Jurkat, Clone E6-1 (cell line): ENCODE results near the gene FKBP14.
A peak's percentile ranks its signal among the peaks of the same experiment; 100 is the strongest.

ENCODE experiments used
- DNase-seq: peaks from one replicate; pipeline ENCODE4 v3.0.0-alpha.2; 2011; ENCODE audit warnings: low read depth, low spot score
- H3K4me3 ChIP-seq: 2 replicates; pipeline ENCODE4 v1.5.1; 2011; ENCODE audit warnings: mild to moderate bottlenecking, low read length, control low read depth, moderate library complexity

Gene FKBP14

DNA sequence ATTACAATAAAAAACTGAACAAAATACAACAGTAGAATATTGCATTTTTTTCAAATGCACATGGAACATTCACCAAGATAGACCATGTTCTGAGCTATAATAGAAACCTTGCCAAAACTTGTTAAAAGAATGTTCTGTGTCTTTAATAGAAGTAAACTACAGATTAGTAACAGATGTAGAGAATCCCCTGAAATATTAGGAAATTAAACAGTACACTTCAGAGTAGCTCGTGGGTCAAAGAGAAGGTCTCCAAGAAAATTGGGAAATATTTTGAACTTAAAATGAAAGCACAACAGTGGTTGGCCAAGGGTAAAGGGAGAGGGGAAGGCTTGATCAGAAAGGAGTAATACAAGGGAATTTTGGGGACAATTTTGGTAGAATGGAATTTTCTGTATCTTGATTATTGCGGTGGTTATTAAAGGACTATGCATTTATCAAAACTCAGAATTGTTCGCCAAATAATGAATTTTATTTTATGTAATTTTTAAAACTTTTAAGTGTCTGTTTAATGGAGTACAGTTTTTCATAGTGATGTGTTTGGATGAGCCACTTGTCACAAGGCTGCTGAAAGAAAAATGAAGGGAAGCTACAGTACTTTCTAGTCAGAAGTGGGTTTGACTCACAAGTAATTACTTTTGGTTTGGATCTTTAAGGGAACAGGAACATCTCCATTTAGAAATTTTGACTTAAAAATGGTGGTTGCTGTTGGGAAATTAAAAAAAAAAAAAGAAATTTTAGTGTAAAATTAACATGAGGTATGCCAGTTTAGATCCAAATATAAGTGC, 11.9 kb upstream of the FKBP14 start:
- H3K4me3 ChIP-seq: no peak overlapping the region
- no peak for DNase-seq

DNA sequence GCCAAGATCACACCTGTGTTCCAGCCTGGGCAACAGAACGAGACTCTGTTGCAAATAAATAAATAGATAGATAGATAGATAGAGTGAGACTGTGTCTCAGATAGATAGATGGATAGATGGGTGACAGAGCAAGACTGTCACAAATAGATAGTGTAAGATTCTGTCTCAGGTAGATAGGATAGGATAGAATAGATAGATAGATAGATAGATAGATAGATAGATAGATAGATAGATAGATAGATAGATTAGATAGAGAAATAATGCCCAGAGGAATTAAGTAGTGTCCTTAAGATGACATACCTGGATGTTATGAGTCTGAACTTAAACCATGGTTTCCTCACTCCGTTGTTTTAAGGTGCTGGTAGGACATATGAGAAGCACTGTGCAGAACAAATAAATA, 9.7 kb upstream of the FKBP14 start:
- DNase-seq: no peak
- H3K4me3 ChIP-seq: no peak overlapping the region

GRCh38 chr7:30034501-30034900, 8.0 kb upstream of the FKBP14 start:
- DNase-seq: no peak
- no peak overlapping the region for H3K4me3 ChIP-seq

- no peak for DNase-seq
- H3K4me3 ChIP-seq: no peak overlapping the region
Observed at GRCh38 chr7:30032310-30033125, 6.0 kb upstream of the FKBP14 start.

GRCh38 chr7:30029696-30030095, 3.2 kb upstream of the FKBP14 start:
- H3K4me3 ChIP-seq: peak overlapping the region; percentile 94
- peak; percentile 41 for DNase-seq

DNA sequence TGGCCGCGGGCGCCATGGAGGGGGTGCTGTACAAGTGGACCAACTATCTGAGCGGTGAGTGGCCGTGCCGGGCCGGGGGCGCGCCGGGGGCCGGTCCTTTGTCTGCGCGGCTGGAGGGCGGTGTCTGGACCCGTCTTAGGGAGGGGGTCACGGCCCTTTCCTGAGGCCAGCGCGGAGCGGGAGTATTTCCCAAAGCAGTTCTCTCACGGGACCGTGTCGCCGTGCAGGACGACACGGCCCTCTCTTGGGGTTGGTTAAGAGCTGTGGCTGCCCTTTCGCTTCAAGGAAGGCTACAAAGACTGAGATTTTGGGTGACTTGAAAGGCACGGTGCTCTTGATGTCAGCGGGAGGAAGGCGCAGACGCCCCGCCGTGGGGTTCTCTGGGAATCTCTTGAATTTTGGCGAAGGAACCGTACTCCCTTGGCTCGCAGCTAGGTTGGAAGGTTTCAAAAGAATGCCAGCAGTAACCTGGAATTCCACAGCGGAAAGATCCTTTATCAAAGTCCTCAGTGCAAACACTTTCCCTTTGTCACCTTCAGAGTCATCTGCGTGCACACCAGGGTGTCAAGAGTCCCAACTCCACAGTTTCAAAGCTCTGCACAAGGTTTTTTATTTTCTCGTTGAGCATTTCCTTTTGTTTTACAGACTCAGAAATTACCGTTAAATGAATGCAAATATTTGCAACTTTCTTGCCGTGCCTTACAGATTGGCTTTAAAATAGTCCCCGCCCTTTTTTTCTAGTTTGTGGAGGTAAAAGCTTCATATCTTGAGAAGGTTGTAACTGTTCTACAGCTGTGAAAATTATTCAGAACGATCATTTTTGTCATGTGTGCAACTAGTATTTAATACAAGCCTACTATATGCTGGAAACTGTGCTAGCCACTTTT, 2.5 kb upstream of the FKBP14 start:
- peak; percentile 39 for DNase-seq
- H3K4me3 ChIP-seq: peak overlapping the region; percentile 94

DNA sequence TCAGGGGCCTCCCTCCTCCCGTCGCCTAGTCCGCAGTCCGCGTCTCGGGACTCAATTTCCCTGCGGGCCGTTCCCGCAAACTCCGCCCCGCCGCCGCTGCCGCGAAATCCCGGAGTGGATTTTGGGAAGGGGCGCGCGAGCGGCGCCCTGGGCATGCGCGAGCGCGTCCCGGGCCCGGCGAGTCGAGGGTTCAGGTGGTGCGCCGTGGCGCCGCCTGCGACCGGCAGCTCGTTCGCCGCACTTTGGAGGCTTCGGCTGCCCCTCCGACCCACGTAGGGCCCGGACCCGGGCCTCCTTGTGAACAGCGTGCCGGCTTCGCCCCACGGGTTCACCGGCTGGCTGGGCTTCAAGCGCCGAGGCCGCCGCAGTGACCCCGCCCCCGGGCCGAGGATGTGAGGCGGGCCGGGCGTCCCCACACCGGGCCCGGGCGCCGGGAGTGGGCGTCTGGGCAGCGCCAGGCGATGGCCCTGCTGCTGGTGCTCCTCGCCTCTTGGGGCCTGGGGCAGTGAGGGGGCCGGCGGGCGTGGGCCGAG, 1.8 kb upstream of the FKBP14 start, which contains the start of gene PLEKHA8:
Gene PLEKHA8, plus strand, starts transcription at position 197 of the 533 bp plus-strand sequence. CDS start 351 bp downstream, outside the sequence.
- H3K4me3 ChIP-seq: peak within 1 kb of the TSS; percentile 94
- peak; percentile 85 for DNase-seq

DNA sequence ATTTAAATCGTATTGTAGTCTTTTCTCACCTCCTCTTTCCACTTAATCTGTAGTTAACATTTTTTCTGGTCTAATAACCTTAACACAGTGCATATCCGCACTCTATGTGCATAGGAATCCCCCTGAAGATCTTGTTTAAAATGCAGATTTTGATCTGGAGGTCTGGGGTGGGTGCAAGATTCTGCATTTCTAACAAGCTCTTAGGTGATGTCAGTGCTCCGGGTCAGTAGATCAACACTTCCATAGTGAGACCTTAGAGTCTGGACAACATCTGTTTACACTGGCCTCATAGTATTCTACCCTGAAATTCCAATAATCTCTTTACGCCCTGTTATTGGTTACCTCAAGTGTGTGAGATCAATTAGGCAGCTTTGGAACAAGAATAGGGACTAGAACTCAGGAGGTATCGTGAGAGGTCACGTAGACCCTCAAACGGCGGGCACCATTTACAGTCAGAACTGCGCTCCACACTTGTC, 1.3 kb upstream of the FKBP14 start:
- no peak for DNase-seq
- H3K4me3 ChIP-seq: peak overlapping the region; percentile 94

DNA sequence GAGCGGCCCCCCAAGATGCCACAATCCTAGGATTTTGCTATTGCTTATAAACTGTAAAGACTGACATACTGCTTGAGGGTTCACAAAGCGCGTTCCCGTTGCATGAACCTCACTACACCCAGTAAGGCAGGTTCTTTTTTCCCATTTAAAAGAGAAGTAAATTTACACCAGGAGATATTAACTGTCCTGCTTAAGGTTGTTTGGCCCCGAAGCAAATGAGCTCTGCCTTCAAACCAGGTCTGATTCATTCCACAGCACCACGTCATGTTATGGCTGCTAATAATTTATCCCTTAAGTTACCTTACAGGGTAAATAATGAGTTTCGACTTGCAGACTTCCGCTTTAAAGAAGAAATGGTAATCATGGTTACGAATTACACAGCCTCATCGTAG, 559 bp upstream of the FKBP14 start:
- DNase-seq: peak; percentile 28
- peak overlapping the region; percentile 94 for H3K4me3 ChIP-seq

- H3K4me3 ChIP-seq: no peak overlapping the region
- DNase-seq: no peak
Observed at GRCh38 chr7:30023524-30023923, 3.0 kb downstream of the FKBP14 start.

GRCh38 chr7:30022991-30023390, 3.5 kb downstream of the FKBP14 start:
- DNase-seq: no peak
- no peak overlapping the region for H3K4me3 ChIP-seq

DNA sequence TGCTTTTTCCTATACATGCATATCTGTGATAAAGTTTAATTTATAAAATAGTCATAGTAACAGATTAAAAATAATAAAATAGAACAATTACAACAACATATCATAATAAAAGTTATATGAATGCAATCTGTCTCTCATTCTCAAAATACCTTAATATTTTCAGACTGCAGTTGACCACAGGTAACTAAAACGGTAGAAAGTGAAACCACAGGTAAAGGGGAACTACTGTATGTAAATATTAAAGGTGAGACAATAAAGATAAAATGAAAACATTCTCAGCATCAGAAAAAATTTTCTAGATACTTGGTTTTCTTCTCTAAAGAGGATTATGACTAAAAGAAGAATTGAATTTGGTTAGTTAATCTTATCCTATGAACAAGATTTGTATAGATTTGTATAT, 6.0 kb downstream of the FKBP14 start:
- no peak overlapping the region for H3K4me3 ChIP-seq
- no peak for DNase-seq

DNA sequence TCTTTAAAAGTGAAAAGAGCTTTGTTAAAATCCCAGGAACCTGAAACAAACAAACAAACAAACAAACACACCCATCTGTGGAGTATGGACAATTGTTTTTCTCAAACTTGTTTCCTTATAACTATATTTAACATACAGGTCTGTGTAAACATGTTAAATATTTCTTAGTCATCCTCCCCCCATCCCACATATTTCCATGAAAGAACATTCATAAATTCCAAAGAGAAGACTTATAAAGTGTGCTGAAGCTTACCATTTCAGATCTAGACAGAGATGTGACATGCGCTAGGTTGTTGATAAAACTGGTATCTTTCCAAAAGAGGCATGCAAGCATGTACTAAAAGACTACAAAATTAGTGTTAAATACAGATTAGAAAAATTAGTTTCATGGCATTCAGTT, 6.5 kb downstream of the FKBP14 start:
- H3K4me3 ChIP-seq: no peak overlapping the region
- no peak for DNase-seq

GRCh38 chr7:30019387-30019786, 7.1 kb downstream of the FKBP14 start:
- no peak overlapping the region for H3K4me3 ChIP-seq
- DNase-seq: no peak

DNA sequence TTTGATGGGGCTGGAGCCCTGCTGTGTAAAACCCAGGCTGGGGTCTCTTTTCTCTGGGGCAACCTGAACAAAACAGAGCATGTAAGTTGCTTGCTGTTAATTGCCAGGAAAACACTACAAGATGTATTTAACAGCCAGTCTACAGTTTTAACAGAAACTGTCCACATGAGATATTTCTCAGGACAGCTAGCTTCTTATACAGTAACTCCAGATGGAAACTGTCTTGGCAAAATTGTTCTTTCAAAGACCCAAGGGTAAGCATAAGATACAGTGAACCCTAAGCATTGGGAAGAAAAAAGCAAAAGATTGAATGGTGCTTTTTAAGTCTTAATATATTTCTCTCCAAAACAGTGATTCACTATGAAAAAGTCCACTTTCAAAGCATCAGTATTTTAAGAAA, 8.1 kb downstream of the FKBP14 start:
- no peak overlapping the region for H3K4me3 ChIP-seq
- no peak for DNase-seq

GRCh38 chr7:30012757-30013156, 13.7 kb downstream of the FKBP14 start:
- no peak for DNase-seq
- H3K4me3 ChIP-seq: no peak overlapping the region

DNA sequence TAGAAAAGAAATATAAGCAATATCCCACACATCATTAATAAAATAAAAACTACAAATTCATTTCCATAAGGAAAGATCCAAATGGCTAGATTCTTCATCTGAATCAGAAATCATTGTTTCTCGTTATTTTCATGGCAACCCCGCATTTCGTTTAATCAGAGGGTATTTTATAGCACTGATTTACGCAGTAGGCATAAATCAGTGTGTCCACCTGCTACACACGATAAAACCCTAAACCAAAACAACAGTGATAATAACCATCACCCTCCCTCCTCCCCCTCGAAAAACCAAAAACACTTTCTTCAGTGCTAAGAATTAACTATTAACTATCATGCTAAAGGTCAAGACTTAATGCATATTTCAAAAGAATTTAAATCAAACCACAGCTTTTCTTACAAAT, 16.5 kb downstream of the FKBP14 start:
- H3K4me3 ChIP-seq: no peak overlapping the region
- DNase-seq: no peak

GRCh38 chr7:30005464-30005863, 21.0 kb downstream of the FKBP14 start:
- H3K4me3 ChIP-seq: no peak overlapping the region
- no peak for DNase-seq

DNA sequence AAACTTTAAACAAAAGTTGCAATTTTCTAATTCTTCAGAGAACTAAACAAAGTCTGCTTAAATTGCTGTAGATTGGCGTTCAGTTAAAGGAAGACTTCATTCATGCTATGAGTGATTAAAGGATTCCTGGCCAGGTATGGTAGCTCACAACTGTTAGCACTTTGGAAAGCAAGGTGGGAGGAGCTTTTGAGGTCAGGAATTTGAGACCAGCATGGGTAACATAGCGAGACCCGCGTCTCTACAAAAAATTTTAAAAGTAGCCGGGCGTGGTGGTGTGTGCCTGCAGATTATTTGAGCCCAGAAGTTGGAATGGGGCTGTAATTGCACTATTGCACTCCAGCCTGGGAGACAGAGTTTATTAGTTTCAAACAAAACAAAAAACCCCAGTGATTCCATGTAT, 23.4 kb downstream of the FKBP14 start:
- H3K4me3 ChIP-seq: no peak overlapping the region
- DNase-seq: no peak
